KMS-11 (cell line): ENCODE results near the gene LPP.

Experiments used
- H2AFZ ChIP-seq: fragments of 200-600 bp; sonication (generic); 2 replicates; pipeline ENCODE4 v1.6.1; 2016; ENCODE audit warnings: antibody characterized with exemption, mixed run types, low read depth
- H3K27ac ChIP-seq: fragments of 200-600 bp; sonication (generic); 2 replicates; pipeline ENCODE4 v1.6.1; 2016; ENCODE audit warnings: mild to moderate bottlenecking, mixed run types
- H3K27me3 ChIP-seq: fragments of 200-600 bp; sonication (generic); 2 replicates; pipeline ENCODE4 v1.6.1; 2017; ENCODE audit warnings: mild to moderate bottlenecking, low read depth, mixed run types, moderate library complexity; ENCODE audit not compliant: insufficient read depth
- H3K36me3 ChIP-seq: fragments of 200-600 bp; sonication (generic); 2 replicates; pipeline ENCODE4 v1.6.1; 2017; ENCODE audit warnings: mild to moderate bottlenecking, mixed run types; ENCODE audit not compliant: insufficient read depth
- H3K4me1 ChIP-seq: fragments of 200-600 bp; sonication (generic); 2 replicates; pipeline ENCODE4 v1.6.1; 2016; ENCODE audit warnings: mild to moderate bottlenecking, low read depth, mixed run types; ENCODE audit not compliant: poor library complexity, severe bottlenecking
- H3K4me2 ChIP-seq: fragments of 200-600 bp; sonication (generic); 2 replicates; pipeline ENCODE4 v1.7.0; 2016; ENCODE audit warnings: mild to moderate bottlenecking, mixed run types
- H3K4me3 ChIP-seq: fragments of 200-600 bp; sonication (generic); IDR thresholded peaks from 2 replicates; pipeline ENCODE4 v1.6.1; 2017; ENCODE audit warnings: low read depth, low read length, mixed read lengths; ENCODE audit not compliant: insufficient read depth
- H3K79me2 ChIP-seq: fragments of 200-600 bp; sonication (generic); 2 replicates; pipeline ENCODE4 v1.6.1; 2016; ENCODE audit warnings: low read depth, mixed run types; ENCODE audit not compliant: insufficient read depth
- H3K9ac ChIP-seq: fragments of 200-600 bp; sonication (generic); 2 replicates; pipeline ENCODE4 v1.6.1; 2016; ENCODE audit warnings: mild to moderate bottlenecking, mixed run types
- H4K20me1 ChIP-seq: fragments of 200-600 bp; sonication (generic); 2 replicates; pipeline ENCODE4 v1.6.1; 2016; ENCODE audit warnings: mild to moderate bottlenecking, mixed run types; ENCODE audit not compliant: insufficient read depth
- TF ChIP-seq, protein P1 (sequence below): fragments of 200-600 bp; sonication (generic); conservative IDR thresholded peaks from 2 replicates; pipeline ENCODE4 v1.6.1; 2017; ENCODE audit warnings: low read depth, mild to moderate bottlenecking, antibody characterized with exemption, low read length, moderate library complexity, mixed read lengths

The LPP gene

DNA sequence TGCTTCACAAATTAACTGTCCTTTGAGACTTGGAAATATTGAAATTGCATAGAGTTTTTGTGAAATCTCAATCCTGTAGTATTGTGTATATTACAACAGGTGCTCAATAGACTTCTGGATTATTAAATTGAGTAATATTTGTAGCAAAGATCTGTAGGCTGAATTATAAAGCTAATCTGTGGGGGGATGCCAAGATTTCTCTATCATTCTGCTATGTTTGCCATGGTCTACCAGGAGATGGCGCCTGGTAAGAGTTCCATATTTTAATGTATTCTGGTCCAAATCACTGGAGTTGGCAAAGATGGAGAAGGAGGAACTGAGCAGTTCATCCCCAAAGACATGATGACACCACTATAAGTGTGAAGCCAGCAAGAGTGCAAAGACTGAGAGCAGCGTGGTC lies 676.9 kb downstream of the LPP start:
- H2AFZ ChIP-seq: no peak overlapping the region
- H3K79me2 ChIP-seq: no peaks in the 10 kb centered on the region
- H3K4me1 ChIP-seq: no peaks in the 10 kb centered on the region
- no peak overlapping the region for H3K4me2 ChIP-seq
- no peak overlapping the region for H3K9ac ChIP-seq
- H3K27me3 ChIP-seq: no peaks in the 10 kb centered on the region
- H3K27ac ChIP-seq: no peak overlapping the region
- no peaks in the 10 kb centered on the region for H3K36me3 ChIP-seq
- H3K4me3 ChIP-seq: no peak overlapping the region
- no peaks in the 10 kb centered on the region for H4K20me1 ChIP-seq
- TF ChIP-seq, protein P1, sequence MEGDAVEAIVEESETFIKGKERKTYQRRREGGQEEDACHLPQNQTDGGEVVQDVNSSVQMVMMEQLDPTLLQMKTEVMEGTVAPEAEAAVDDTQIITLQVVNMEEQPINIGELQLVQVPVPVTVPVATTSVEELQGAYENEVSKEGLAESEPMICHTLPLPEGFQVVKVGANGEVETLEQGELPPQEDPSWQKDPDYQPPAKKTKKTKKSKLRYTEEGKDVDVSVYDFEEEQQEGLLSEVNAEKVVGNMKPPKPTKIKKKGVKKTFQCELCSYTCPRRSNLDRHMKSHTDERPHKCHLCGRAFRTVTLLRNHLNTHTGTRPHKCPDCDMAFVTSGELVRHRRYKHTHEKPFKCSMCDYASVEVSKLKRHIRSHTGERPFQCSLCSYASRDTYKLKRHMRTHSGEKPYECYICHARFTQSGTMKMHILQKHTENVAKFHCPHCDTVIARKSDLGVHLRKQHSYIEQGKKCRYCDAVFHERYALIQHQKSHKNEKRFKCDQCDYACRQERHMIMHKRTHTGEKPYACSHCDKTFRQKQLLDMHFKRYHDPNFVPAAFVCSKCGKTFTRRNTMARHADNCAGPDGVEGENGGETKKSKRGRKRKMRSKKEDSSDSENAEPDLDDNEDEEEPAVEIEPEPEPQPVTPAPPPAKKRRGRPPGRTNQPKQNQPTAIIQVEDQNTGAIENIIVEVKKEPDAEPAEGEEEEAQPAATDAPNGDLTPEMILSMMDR: peak; percentile 36; the same call in 1 of the 2 replicates

- H3K9ac ChIP-seq: no peak overlapping the region
- H3K4me1 ChIP-seq: no peaks in the 10 kb centered on the region
- H3K36me3 ChIP-seq: no peaks in the 10 kb centered on the region
- TF ChIP-seq, protein P1: no peak
- no peak overlapping the region for H3K27ac ChIP-seq
- H3K4me3 ChIP-seq: no peak overlapping the region
- no peaks in the 10 kb centered on the region for H3K27me3 ChIP-seq
- H2AFZ ChIP-seq: no peak overlapping the region
- no peaks in the 10 kb centered on the region for H3K79me2 ChIP-seq
- no peak overlapping the region for H3K4me2 ChIP-seq
- no peaks in the 10 kb centered on the region for H4K20me1 ChIP-seq
Observed at GRCh38 chr3:188832146-188832545, 678.2 kb downstream of the LPP start.

GRCh38 chr3:188832961-188833721 lies 679.2 kb downstream of the LPP start:
- Histone ChIP-seq H4K20me1 (no peaks in the 10 kb centered on the region), H3K4me1 (no peaks in the 10 kb centered on the region), H3K36me3 (no peaks in the 10 kb centered on the region), H3K27me3 (no peaks in the 10 kb centered on the region), H3K27ac (no peak overlapping the region), H3K4me3 (no peak overlapping the region), H2AFZ (no peak overlapping the region), H3K4me2 (no peak overlapping the region), H3K9ac (no peak overlapping the region), H3K79me2 (no peaks in the 10 kb centered on the region)
- TF ChIP-seq, protein P1: no peak

- Histone ChIP-seq H3K4me3 (no peak overlapping the region), H3K4me1 (no peaks in the 10 kb centered on the region), H4K20me1 (no peaks in the 10 kb centered on the region), H3K9ac (no peak overlapping the region), H3K79me2 (no peaks in the 10 kb centered on the region), H3K27me3 (no peaks in the 10 kb centered on the region), H3K27ac (no peak overlapping the region), H3K4me2 (no peak overlapping the region), H3K36me3 (no peaks in the 10 kb centered on the region), H2AFZ (no peak overlapping the region)
- TF ChIP-seq, protein P1: no peak
Observed at GRCh38 chr3:188834349-188834748, 680.4 kb downstream of the LPP start.
